ENCODE measurements around the gene LMX1A. TPM values are rescaled to one million over a fixed set of nuclear protein-coding genes. Genes with fewer than 3 reads are reported as not detected.

LMX1A gene
- total RNA-seq, 2 donors from 2014 or later: 0.28 TPM; not detected in 1

- Histone ChIP-seq H3K27ac (no peak overlapping the region), H3K36me3 (no peaks in the 10 kb centered on the region), H3K9me3 (no peaks in the 10 kb centered on the region), H3K4me3 (no peak overlapping the region), H3K4me1 (replicated peaks) (no peaks in the 10 kb centered on the region), H3K27me3 (replicated peaks; ENCODE audit: insufficient read depth) (peaks cover 33% of the 10 kb centered on the region)
- TF ChIP-seq POLR2A (IDR thresholded peaks at IDR 0.05): no peak
- no peak for TF ChIP-seq CTCF (IDR thresholded peaks at IDR 0.05)
- TF ChIP-seq POLR2AphosphoS5 (IDR thresholded peaks at IDR 0.05): no peak
- 34% methylated on average over 25 of the region's 25 CpGs for WGBS
- no peak for DNase-seq (ENCODE audit: low spot score)
- intact Hi-C loops (cut with DNase I): no loop called here
Measured at GRCh38 chr1:165356876-165357275, 361 bp upstream of the LMX1A start.

DNA sequence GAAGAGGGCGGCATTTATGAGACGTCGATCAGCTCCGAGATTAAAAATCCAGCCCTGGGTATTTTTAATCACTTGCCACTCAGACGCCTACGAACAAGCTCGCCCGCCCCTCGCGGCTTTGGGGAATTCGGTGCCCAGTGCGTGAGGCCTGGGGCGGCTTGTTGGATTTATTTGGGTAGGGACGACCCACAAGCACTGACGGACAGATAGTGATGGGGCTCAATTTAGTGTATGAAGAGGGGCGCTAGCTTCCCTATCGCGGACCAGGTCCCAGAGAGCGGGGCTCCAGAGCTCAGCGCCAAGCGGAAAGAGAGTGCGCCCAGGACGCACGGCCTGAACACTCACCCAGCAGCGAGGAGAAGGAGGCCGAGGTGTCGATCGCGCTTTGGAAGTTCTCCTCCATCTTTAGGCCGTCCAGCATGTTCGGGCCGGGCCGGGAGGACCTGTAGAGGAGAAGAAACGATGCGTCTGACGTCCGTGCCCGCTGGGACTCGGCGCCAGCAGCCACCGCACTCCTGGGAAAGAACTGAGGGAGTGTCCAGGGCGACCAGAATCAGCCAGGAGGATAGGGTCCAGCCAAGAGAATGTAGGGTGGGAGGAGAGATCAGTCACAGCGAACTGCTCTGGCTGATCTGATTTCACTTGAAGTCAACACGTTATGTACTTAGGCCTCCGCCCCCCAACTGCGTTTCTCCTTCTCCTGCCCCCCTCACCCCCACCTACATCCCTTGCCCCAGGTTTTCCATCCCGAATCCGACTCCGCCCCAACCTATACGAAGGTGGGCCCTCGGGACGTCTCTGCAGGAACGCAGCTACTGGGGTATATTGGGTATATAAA is 1.2 kb downstream of the LMX1A start:
- no peak for DNase-seq (ENCODE audit: low spot score)
- WGBS: 3% methylated on average over 43 of the region's 53 CpGs
- intact Hi-C loops (cut with DNase I): no loop called here
- Histone ChIP-seq H3K9me3 (no peaks in the 10 kb centered on the region), H3K4me1 (replicated peaks) (no peaks in the 10 kb centered on the region), H3K27me3 (replicated peaks; ENCODE audit: insufficient read depth) (peaks cover 45% of the 10 kb centered on the region), H3K27ac (no peak overlapping the region), H3K4me3 (peak overlapping the region in 1 of 2 donors; percentile 25), H3K36me3 (no peaks in the 10 kb centered on the region)
- no peak for TF ChIP-seq CTCF (IDR thresholded peaks at IDR 0.05)
- no peak for TF ChIP-seq POLR2A (IDR thresholded peaks at IDR 0.05)
- TF ChIP-seq POLR2AphosphoS5 (IDR thresholded peaks at IDR 0.05): no peak

GRCh38 chr1:165354739-165355138 is 1.8 kb downstream of the LMX1A start:
- TF ChIP-seq POLR2AphosphoS5 (IDR thresholded peaks at IDR 0.05): no peak
- no peak for TF ChIP-seq CTCF (IDR thresholded peaks at IDR 0.05)
- TF ChIP-seq POLR2A (IDR thresholded peaks at IDR 0.05): no peak
- no peaks in the 10 kb centered on the region for H3K4me1 ChIP-seq (replicated peaks)
- no peaks in the 10 kb centered on the region for H3K36me3 ChIP-seq
- intact Hi-C loops (cut with DNase I): no loop called here
- no peak for DNase-seq (ENCODE audit: low spot score)
- 11% methylated on average over 22 of the region's 22 CpGs for WGBS
- H3K9me3 ChIP-seq: no peaks in the 10 kb centered on the region
- H3K4me3 ChIP-seq: no peak overlapping the region
- H3K27me3 ChIP-seq (replicated peaks; ENCODE audit: insufficient read depth): peaks cover 47% of the 10 kb centered on the region
- no peak overlapping the region for H3K27ac ChIP-seq

DNA sequence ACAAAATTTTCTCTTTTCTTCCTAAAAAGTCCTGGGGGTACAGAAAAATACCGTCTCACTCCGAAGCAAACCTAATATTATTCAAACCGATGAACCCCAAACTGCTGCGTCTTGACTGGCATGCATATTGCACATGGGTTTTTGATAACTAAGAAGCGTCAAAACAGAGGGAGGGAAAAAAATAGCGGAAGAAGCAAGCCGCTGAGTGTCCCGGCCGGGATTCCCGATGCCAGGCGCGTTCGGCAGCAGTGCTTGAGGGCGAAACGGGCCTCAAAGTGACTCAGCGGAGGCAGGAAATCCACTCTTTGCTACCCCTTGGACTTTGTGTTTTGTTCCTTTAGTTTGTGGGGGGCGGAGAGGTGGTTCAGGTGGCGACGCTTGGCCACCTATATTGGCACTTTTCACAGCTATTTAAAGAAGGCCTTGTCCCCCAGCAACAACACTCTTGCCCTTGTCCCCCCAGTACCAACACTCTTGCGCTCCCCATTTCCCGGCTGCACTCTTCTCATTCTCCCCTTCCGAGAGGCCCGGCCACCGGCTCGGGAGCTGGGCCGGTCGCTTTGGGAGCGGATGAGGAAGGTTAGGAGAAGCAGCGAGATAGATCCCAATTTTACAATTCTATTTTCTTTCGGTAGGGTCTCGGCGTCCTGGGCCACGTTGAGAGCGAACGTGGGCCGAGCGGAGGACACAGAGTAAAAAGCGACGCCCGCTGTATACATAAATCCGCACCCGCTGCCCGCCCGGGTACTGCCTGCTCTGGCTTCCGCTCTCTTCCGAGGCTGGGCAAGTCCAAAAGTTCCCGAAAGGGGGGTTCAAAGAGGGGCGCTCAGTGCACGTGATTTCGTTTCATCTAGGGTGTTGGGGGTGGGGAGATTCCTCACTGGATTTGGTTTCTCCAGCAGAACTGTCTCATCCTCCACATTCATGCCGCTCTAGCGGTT is 2.5 kb downstream of the LMX1A start:
- Histone ChIP-seq H3K4me1 (replicated peaks) (no peaks in the 10 kb centered on the region), H3K4me3 (no peak overlapping the region), H3K9me3 (no peaks in the 10 kb centered on the region), H3K27ac (no peak overlapping the region), H3K36me3 (no peaks in the 10 kb centered on the region), H3K27me3 (replicated peaks; ENCODE audit: insufficient read depth) (peaks cover 51% of the 10 kb centered on the region)
- intact Hi-C loops (cut with DNase I): no loop called here
- 9% methylated on average over 52 of the region's 52 CpGs for WGBS
- TF ChIP-seq POLR2A (IDR thresholded peaks at IDR 0.05) (no peak), CTCF (IDR thresholded peaks at IDR 0.05) (no peak), POLR2AphosphoS5 (IDR thresholded peaks at IDR 0.05) (no peak)
- DNase-seq (ENCODE audit: low spot score): no peak

All from prostate gland (tissue), 2 donors.